GM23338 (cell line): Measurements from ENCODE around the gene GATM. TPM values are rescaled to one million over a fixed set of nuclear protein-coding genes. Genes with fewer than 3 reads are reported as not detected.

Experiments used
- ATAC-seq: fragments of 200-7000 bp; cut with Tn5 transposase; 3 replicates; pipeline ENCODE4 v1.9.1; 2020
- DNase-seq: peaks from one replicate; pipeline ENCODE4 v3.0.0-alpha.2; 2015; ENCODE audit warnings: low spot score
- H2AFZ ChIP-seq: fragments of 200-600 bp; sonication (generic); 2 replicates; pipeline ENCODE4 v1.8.0; 2016; ENCODE audit warnings: antibody characterized with exemption, mild to moderate bottlenecking, moderate library complexity
- H3F3A ChIP-seq: fragments of 200-600 bp; sonication (generic); replicated peaks from 2 replicates; pipeline ENCODE4 v1.8.0; 2017; ENCODE audit warnings: antibody characterized with exemption, mixed run types, low read depth
- H3K27ac ChIP-seq: fragments of 200-600 bp; sonication (generic); 2 replicates; pipeline ENCODE4 v1.6.1; 2016; ENCODE audit warnings: low read depth
- H3K27me3 ChIP-seq: fragments of 200-600 bp; sonication (generic); 2 replicates; pipeline ENCODE4 v1.8.0; 2016; ENCODE audit warnings: mild to moderate bottlenecking, mixed run types, moderate library complexity; ENCODE audit not compliant: insufficient read depth
- H3K36me3 ChIP-seq: fragments of 200-600 bp; sonication (generic); 2 replicates; pipeline ENCODE4 v1.8.0; 2016; ENCODE audit warnings: mild to moderate bottlenecking; ENCODE audit not compliant: insufficient read depth
- H3K4me1 ChIP-seq: fragments of 200-600 bp; sonication (generic); 2 replicates; pipeline ENCODE4 v1.8.0; 2016; ENCODE audit warnings: mild to moderate bottlenecking, moderate library complexity; ENCODE audit not compliant: insufficient read depth
- H3K4me2 ChIP-seq: fragments of 200-600 bp; sonication (generic); 2 replicates; pipeline ENCODE4 v1.7.1; 2017; ENCODE audit warnings: mixed run types
- H3K4me3 ChIP-seq: fragments of 200-600 bp; sonication (generic); 2 replicates; pipeline ENCODE4 v1.6.1; 2016; ENCODE audit warnings: mixed run types
- H3K79me2 ChIP-seq: fragments of 200-600 bp; sonication (generic); replicated peaks from 2 replicates; pipeline ENCODE4 v1.8.0; 2017; ENCODE audit warnings: mild to moderate bottlenecking; ENCODE audit not compliant: insufficient read depth
- H3K9me2 ChIP-seq: fragments of 200-600 bp; sonication (generic); 2 replicates; pipeline ENCODE4 v1.8.0; 2017; ENCODE audit not compliant: insufficient read depth
- H4K20me1 ChIP-seq: fragments of 200-600 bp; sonication (generic); replicated peaks from 2 replicates; pipeline ENCODE4 v1.8.0; 2017; ENCODE audit warnings: mild to moderate bottlenecking; ENCODE audit not compliant: insufficient read depth
- H3K27ac Mint-ChIP-seq: 2 replicates; pipeline ENCODE4 v1.8.0; 2020; ENCODE audit warnings: inconsistent platforms, mild to moderate bottlenecking, moderate library complexity, mixed read lengths
- H3K27me3 Mint-ChIP-seq: 3 replicates; pipeline ENCODE4 v1.8.0; 2022; ENCODE audit warnings: low read depth, mild to moderate bottlenecking, moderate library complexity, mixed read lengths, inconsistent platforms; ENCODE audit not compliant: insufficient read depth, poor library complexity
- H3K36me3 Mint-ChIP-seq: 3 replicates; pipeline ENCODE4 v1.8.0; 2021; ENCODE audit warnings: low read depth, mild to moderate bottlenecking, inconsistent platforms, moderate library complexity, mixed read lengths
- H3K4me1 Mint-ChIP-seq: 3 replicates; pipeline ENCODE4 v1.8.0; 2020; ENCODE audit warnings: mild to moderate bottlenecking, inconsistent platforms, mixed read lengths
- H3K4me3 Mint-ChIP-seq: 3 replicates; pipeline ENCODE4 v1.8.0; 2021; ENCODE audit warnings: moderate library complexity, mild to moderate bottlenecking, inconsistent platforms, mixed read lengths
- H3K9me3 Mint-ChIP-seq: 3 replicates; pipeline ENCODE4 v1.8.0; 2020; ENCODE audit warnings: moderate library complexity, mild to moderate bottlenecking, inconsistent platforms, mixed read lengths
- CREB1 ChIP-seq: fragments of 250-450 bp; sonication (Bioruptor Pico); IDR thresholded peaks from 2 replicates; pipeline ENCODE4 v1.5.0; 2020; ENCODE audit warnings: low read depth, mild to moderate bottlenecking, moderate library complexity
- CTCF ChIP-seq, 2 experiments: fragments of 200-600 bp in 1 of 2; sonication (generic) in 1 of 2; conservative IDR thresholded peaks; 2 replicates each; pipeline versions ENCODE4 v1.5.1 to v1.6.1; 2016 to 2017; ENCODE audit warnings: antibody characterized with exemption in 2 of 2, low read depth in 2 of 2, mild to moderate bottlenecking in 2 of 2, moderate library complexity in 1 of 2
- ETS1 ChIP-seq: IDR thresholded peaks from 2 replicates; pipeline ENCODE4 v1.6.1; 2016; ENCODE audit warnings: antibody characterized with exemption
- EZH2 ChIP-seq: fragments of 200-600 bp; sonication (generic); IDR thresholded peaks from one replicate; pipeline ENCODE4 v1.8.0; 2017; ENCODE audit warnings: antibody characterized with exemption, mild to moderate bottlenecking, low read depth; ENCODE audit not compliant: unreplicated experiment
- JUNB ChIP-seq: IDR thresholded peaks from one replicate; pipeline ENCODE4 v1.6.1; 2016; ENCODE audit warnings: antibody characterized with exemption; ENCODE audit not compliant: unreplicated experiment
- NANOG ChIP-seq: IDR thresholded peaks from 2 replicates; pipeline ENCODE4 v1.6.1; 2016; ENCODE audit warnings: antibody characterized with exemption, borderline replicate concordance
- POLR2AphosphoS5 ChIP-seq: IDR thresholded peaks from 2 replicates; pipeline ENCODE4 v1.6.1; 2016; ENCODE audit warnings: antibody characterized with exemption, low read depth
- REST ChIP-seq: IDR thresholded peaks from one replicate; pipeline ENCODE4 v1.6.1; 2018; ENCODE audit warnings: antibody characterized with exemption; ENCODE audit not compliant: unreplicated experiment
- STAT1 ChIP-seq: IDR thresholded peaks from one replicate; pipeline ENCODE4 v1.6.1; 2016; ENCODE audit warnings: antibody characterized with exemption; ENCODE audit not compliant: unreplicated experiment
- ZNF114 ChIP-seq: fragments of 250-450 bp; sonication (Bioruptor Pico); IDR thresholded peaks from 2 replicates; pipeline ENCODE4 v1.5.0; 2020; ENCODE audit warnings: mild to moderate bottlenecking, moderate library complexity
- ZNF331 ChIP-seq: fragments of 250-450 bp; sonication (Bioruptor Pico); IDR thresholded peaks from 2 replicates; pipeline ENCODE4 v1.5.0; 2020; ENCODE audit warnings: low read depth, mild to moderate bottlenecking, moderate library complexity
- ZNF462 ChIP-seq: fragments of 250-450 bp; sonication (Bioruptor Pico); IDR thresholded peaks from 2 replicates; pipeline ENCODE4 v1.5.0; 2020; ENCODE audit warnings: mild to moderate bottlenecking, moderate library complexity
- polyA plus RNA-seq: library from polyadenylated mRNA; unstranded; fragments of >200 nt; fragmentation: Nextera tagmentation; extraction: Ambion mirVana; gene quantifications from 2 replicates; pipeline ENCODE4 v1.2.1, GENCODE V29; 2016
- total RNA-seq: library from RNA; depleted of rRNA; stranded (reverse); fragments of >200 nt; shearing (Covaris generic); gene quantifications from 2 replicates; pipeline ENCODE4 v1.2.3, GENCODE V29; 2014

Gene GATM
- total and polyA plus RNA-seq, 2 experiments from 2014 or later, result 8.5 to 17.5 TPM

- TF ChIP-seq ZNF462 (CRISPR knock-in tag) (no peak), POLR2AphosphoS5 (no peak), ZNF114 (CRISPR knock-in tag) (no peak), ETS1 (no peak), NANOG (no peak), EZH2 (no peak), STAT1 (no peak), JUNB (no peak), ZNF331 (no peak), CREB1 (CRISPR knock-in tag) (no peak)
Measured at GRCh38 chr15:45343258-45343860, 35.0 kb downstream of the GATM start (continued).

GRCh38 chr15:45341790-45342189, 36.6 kb downstream of the GATM start:
- H3K27me3 Mint-ChIP-seq, result peaks cover 2% of the 10 kb centered on the region
- Histone ChIP-seq H3K27me3 (no peaks in the 10 kb centered on the region), H3K9me2 (no peaks in the 10 kb centered on the region), H3K36me3 (no peaks in the 10 kb centered on the region), H3K4me3 (no peak overlapping the region), H3F3A (no peaks in the 10 kb centered on the region), H2AFZ (no peak overlapping the region), H3K4me2 (no peak overlapping the region), H4K20me1 (no peaks in the 10 kb centered on the region), H3K79me2 (no peaks in the 10 kb centered on the region), H3K4me1 (no peaks in the 10 kb centered on the region), H3K27ac (no peak overlapping the region)
- no peaks in the 10 kb centered on the region for H3K4me1 Mint-ChIP-seq
- H3K27ac Mint-ChIP-seq, result no peak overlapping the region
- TF ChIP-seq EZH2 (no peak), CREB1 (CRISPR knock-in tag) (no peak), ZNF114 (CRISPR knock-in tag) (no peak), NANOG (no peak), CTCF (conservative IDR thresholded peaks at IDR 0.05; ENCODE audit: low read depth in 2 of 2) (no peak), REST (no peak), JUNB (no peak), ZNF331 (no peak), STAT1 (no peak)
- ATAC-seq, result no peak
- no peak overlapping the region for H3K4me3 Mint-ChIP-seq
- H3K9me3 Mint-ChIP-seq, result no peaks in the 10 kb centered on the region
- H3K36me3 Mint-ChIP-seq, result no peaks in the 10 kb centered on the region
- DNase-seq, result no peak
